ENCODE data around the gene PDS5B. TPM values are rescaled to one million over a fixed set of nuclear protein-coding genes. Genes with fewer than 3 reads are reported as not detected.
"Not testable (repeated sequence)": the region's sequence is repeated elsewhere in the genome, so short reads cannot be mapped to it uniquely, and the experiment has no call there.

The PDS5B gene
- polyA plus RNA-seq, 1 donor, result 27.4 TPM

DNA sequence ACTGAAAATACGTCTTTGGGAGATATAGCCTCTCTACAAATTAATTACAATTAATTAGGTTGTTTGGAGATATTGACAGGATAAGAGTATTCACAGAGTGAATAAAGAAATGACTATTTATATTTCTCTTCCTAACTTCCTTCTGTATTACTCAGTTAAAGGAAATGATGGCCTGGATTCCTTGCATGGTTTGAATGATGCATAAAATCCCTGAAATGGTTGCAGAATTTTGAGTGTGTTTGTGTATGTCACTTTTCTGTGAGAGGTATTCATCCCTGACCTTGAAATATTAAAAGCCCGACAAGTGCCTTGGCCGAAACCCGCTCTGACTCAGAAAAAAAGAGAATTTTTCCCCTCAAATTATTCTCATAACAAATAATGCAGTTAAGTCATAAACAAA, 90.0 kb downstream of the PDS5B start:
- H3K4me1 ChIP-seq (ENCODE audit: control insufficient read depth, insufficient read depth, low read length), result no peaks in the 10 kb centered on the region
- DNase-seq, result no peak
- H3K27me3 ChIP-seq (ENCODE audit: control insufficient read depth, insufficient read depth, low read length), result no peaks in the 10 kb centered on the region
- peaks cover 29% of the 10 kb centered on the region for H3K36me3 ChIP-seq (ENCODE audit: control insufficient read depth, insufficient read depth, low read length)
- no peak overlapping the region for H3K27ac ChIP-seq (ENCODE audit: low read length)
- H3K9me3 ChIP-seq (ENCODE audit: control insufficient read depth, low read depth, low read length), result peaks cover 8% of the 10 kb centered on the region
- H3K4me3 ChIP-seq (ENCODE audit: low read length), result no peak overlapping the region
- no CpG with 5 or more reads among the region's 4 CpGs for WGBS (ENCODE audit: insufficient coverage, low lambda C conversion rate)

DNA sequence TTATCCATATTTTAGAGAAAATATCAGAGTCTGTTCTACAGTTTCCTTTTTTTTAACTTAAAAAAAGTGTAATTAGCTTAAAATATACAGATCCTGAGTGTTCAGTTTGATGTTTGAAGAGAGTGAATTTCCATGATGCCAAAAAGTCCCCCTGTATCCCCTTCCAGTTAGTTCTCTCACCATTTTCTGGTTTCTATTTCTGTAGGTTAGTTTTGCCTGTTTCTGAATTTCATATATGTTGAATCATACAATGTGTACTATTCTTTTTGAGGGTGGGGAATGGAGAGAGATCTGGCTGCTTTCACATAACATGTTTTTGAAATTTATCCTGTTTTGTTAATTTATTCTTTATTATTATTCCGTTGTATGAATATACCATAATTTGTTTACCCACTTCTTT, 95.9 kb downstream of the PDS5B start:
- H3K9me3 ChIP-seq (ENCODE audit: control insufficient read depth, low read depth, low read length), result no peaks in the 10 kb centered on the region
- H3K4me1 ChIP-seq (ENCODE audit: control insufficient read depth, insufficient read depth, low read length), result no peaks in the 10 kb centered on the region
- H3K4me3 ChIP-seq (ENCODE audit: low read length), result no peak overlapping the region
- 100% methylated on average over 1 of the region's 1 CpG for WGBS (ENCODE audit: insufficient coverage, low lambda C conversion rate)
- no peak overlapping the region for H3K27ac ChIP-seq (ENCODE audit: low read length)
- H3K36me3 ChIP-seq (ENCODE audit: control insufficient read depth, insufficient read depth, low read length), result peaks cover 16% of the 10 kb centered on the region
- H3K27me3 ChIP-seq (ENCODE audit: control insufficient read depth, insufficient read depth, low read length), result no peaks in the 10 kb centered on the region
- DNase-seq, result no peak

DNA sequence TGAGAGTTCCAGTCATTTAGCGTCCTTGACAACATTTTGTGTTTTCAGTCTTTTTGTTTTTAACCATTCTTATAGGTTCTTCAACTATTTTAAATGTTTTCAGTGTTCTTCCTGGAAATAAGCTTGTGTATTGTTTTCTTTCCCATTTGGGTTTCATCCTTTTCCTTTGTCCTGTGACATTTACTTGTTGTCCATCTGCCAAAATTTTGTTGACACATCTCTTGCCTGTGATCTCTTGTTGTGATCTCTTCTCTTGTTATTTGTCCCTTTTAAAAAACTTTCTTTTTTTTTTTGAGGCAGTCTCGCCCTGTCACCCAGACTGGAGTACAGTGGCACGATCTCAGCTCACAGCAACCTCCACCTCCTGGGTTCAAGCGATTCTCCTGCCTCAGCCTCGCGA, 96.5 kb downstream of the PDS5B start:
- no peaks in the 10 kb centered on the region for H3K27me3 ChIP-seq (ENCODE audit: control insufficient read depth, insufficient read depth, low read length)
- no peak overlapping the region for H3K4me3 ChIP-seq (ENCODE audit: low read length)
- WGBS (ENCODE audit: insufficient coverage, low lambda C conversion rate), result 95% methylated on average over 2 of the region's 6 CpGs
- no peaks in the 10 kb centered on the region for H3K4me1 ChIP-seq (ENCODE audit: control insufficient read depth, insufficient read depth, low read length)
- DNase-seq, result no peak
- peaks cover 16% of the 10 kb centered on the region for H3K36me3 ChIP-seq (ENCODE audit: control insufficient read depth, insufficient read depth, low read length)
- no peaks in the 10 kb centered on the region for H3K9me3 ChIP-seq (ENCODE audit: control insufficient read depth, low read depth, low read length)
- no peak overlapping the region for H3K27ac ChIP-seq (ENCODE audit: low read length)

DNA sequence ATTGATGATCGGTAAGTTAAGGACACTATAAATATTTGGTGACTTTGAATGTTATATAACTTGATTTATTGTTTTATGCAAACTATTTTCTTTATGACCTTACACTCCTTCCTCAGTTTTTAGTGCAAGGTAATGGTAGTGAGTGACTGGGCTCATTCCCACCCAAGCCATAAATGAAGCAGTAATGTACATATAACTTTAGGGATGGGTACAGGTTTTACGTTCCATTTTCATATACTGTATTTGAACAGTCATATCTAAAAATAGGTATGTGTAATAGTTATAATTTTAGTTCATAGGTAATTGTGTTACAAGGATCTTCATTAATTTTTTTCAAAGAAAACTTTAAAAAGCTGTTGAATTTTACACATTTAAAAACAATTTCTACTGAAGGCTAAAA, 101.0 kb downstream of the PDS5B start:
- no peaks in the 10 kb centered on the region for H3K9me3 ChIP-seq (ENCODE audit: control insufficient read depth, low read depth, low read length)
- no peaks in the 10 kb centered on the region for H3K4me1 ChIP-seq (ENCODE audit: control insufficient read depth, insufficient read depth, low read length)
- 83% methylated on average over 1 of the region's 2 CpGs for WGBS (ENCODE audit: insufficient coverage, low lambda C conversion rate)
- H3K36me3 ChIP-seq (ENCODE audit: control insufficient read depth, insufficient read depth, low read length), result peaks cover 10% of the 10 kb centered on the region
- H3K4me3 ChIP-seq (ENCODE audit: low read length), result no peak overlapping the region
- DNase-seq, result peak in 1 of 2 donors; percentile 5
- no peak overlapping the region for H3K27ac ChIP-seq (ENCODE audit: low read length)
- H3K27me3 ChIP-seq (ENCODE audit: control insufficient read depth, insufficient read depth, low read length), result no peaks in the 10 kb centered on the region

DNA sequence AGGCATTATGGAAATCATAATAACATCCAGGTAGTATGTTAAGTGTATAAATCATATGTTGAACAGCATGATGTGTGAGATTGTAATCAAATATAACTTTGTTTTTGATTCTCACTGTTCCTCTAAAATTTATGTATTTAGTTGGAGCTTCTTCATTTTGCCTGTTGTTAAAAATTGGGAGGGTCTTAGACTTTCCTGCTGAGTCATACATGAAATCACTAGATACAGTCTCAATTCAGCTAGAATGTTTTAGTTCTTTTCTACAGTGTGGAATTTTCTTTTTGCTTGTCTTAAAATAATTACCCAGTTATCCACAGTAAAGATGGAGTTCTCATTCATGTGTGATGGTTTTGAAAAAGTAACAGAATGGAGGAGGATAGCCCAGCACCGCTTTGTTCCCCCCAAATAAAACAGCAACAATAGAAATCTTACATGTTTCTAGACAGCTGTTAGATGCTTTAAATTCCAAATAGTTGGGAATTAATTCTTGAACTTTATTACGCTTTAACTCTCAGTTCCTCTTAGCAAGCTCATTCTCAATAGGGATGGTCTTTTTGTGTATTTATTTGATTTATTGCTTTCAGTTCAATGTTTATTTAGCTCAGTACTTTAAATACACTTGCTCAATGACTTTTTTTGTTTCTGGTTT, 109.5 kb downstream of the PDS5B start:
- no peak overlapping the region for H3K4me3 ChIP-seq (ENCODE audit: low read length)
- H3K27ac ChIP-seq (ENCODE audit: low read length), result no peak overlapping the region
- no peak for DNase-seq
- WGBS (ENCODE audit: insufficient coverage, low lambda C conversion rate), result no CpG with 5 or more reads among the region's 2 CpGs
- no peaks in the 10 kb centered on the region for H3K27me3 ChIP-seq (ENCODE audit: control insufficient read depth, insufficient read depth, low read length)
- no peaks in the 10 kb centered on the region for H3K9me3 ChIP-seq (ENCODE audit: control insufficient read depth, low read depth, low read length)
- H3K36me3 ChIP-seq (ENCODE audit: control insufficient read depth, insufficient read depth, low read length), result peaks cover 5% of the 10 kb centered on the region
- H3K4me1 ChIP-seq (ENCODE audit: control insufficient read depth, insufficient read depth, low read length), result no peaks in the 10 kb centered on the region

DNA sequence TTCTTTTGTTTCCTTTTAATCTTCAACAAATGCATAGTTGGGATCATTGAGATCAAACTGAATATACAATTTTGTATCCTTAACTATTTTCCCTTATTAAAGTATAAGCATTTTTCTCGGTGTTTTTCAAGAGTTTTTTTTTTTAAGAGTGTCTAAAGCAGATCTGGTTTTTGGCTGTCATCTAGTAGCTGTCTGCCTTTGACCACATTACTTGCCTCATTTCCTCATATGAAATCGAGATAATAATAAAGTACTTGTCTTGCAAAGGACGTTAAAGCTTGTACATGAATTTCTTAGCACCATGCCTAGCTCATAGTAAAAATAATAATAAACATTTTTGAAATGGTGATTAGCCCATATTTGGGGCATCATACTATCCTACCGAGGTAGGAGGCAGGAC, 121.2 kb downstream of the PDS5B start:
- H3K27me3 ChIP-seq (ENCODE audit: control insufficient read depth, insufficient read depth, low read length), result no peaks in the 10 kb centered on the region
- 80% methylated on average over 2 of the region's 4 CpGs for WGBS (ENCODE audit: insufficient coverage, low lambda C conversion rate)
- DNase-seq, result no peak
- no peaks in the 10 kb centered on the region for H3K4me1 ChIP-seq (ENCODE audit: control insufficient read depth, insufficient read depth, low read length)
- peaks cover 30% of the 10 kb centered on the region for H3K36me3 ChIP-seq (ENCODE audit: control insufficient read depth, insufficient read depth, low read length)
- no peaks in the 10 kb centered on the region for H3K9me3 ChIP-seq (ENCODE audit: control insufficient read depth, low read depth, low read length)
- no peak overlapping the region for H3K4me3 ChIP-seq (ENCODE audit: low read length)
- H3K27ac ChIP-seq (ENCODE audit: low read length), result no peak overlapping the region

DNA sequence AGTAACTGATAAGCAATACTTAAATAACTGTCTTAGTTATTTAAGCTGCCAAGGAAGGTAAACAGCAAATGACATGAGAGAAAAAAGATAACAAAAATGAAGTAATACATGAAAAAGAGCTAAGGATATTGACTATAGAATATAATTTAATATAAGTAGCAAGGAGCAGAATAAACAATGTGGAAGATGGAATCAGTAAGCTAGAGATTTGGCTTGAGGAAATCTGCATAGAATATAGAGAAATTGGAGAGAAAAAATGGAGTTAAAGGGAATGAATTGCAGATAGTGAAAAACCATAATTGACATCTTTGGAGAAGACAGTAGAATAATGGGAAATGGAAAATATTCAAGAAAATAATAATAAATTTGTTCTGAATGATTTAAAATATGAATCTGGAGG, 127.1 kb downstream of the PDS5B start:
- no peaks in the 10 kb centered on the region for H3K27me3 ChIP-seq (ENCODE audit: control insufficient read depth, insufficient read depth, low read length)
- H3K36me3 ChIP-seq (ENCODE audit: control insufficient read depth, insufficient read depth, low read length), result peaks cover 33% of the 10 kb centered on the region
- peaks cover 22% of the 10 kb centered on the region for H3K9me3 ChIP-seq (ENCODE audit: control insufficient read depth, low read depth, low read length)
- DNase-seq, result no peak
- H3K27ac ChIP-seq (ENCODE audit: low read length), result no peak overlapping the region
- H3K4me1 ChIP-seq (ENCODE audit: control insufficient read depth, insufficient read depth, low read length), result no peaks in the 10 kb centered on the region
- no peak overlapping the region for H3K4me3 ChIP-seq (ENCODE audit: low read length)

DNA sequence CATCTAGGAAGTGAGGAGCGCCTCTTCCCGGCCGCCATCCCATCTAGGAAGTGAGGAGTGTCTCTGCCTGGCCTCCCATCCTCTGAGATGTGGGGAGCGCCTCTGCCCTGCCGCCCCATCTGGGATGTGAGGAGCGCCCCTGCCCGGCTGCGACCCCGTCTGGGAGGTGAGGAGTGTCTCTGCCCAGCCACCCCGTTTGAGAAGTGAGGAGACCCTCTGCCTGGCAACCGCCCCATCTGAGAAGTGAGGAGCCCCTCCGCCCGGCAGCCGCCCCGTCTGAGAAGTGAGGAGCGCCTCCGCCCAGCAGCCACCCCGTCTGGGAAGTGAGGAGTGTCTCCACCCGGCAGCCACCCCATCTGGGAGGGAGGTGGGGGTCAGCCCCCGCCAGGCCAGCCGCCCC, 129.9 kb downstream of the PDS5B start:
- peaks cover 27% of the 10 kb centered on the region for H3K9me3 ChIP-seq (ENCODE audit: control insufficient read depth, low read depth, low read length)
- H3K36me3 ChIP-seq (ENCODE audit: control insufficient read depth, insufficient read depth, low read length), result peaks cover 26% of the 10 kb centered on the region
- H3K4me1 ChIP-seq (ENCODE audit: control insufficient read depth, insufficient read depth, low read length); H3K4me3 ChIP-seq (ENCODE audit: low read length); DNase-seq; H3K27me3 ChIP-seq (ENCODE audit: control insufficient read depth, insufficient read depth, low read length); H3K27ac ChIP-seq (ENCODE audit: low read length): not testable (repeated sequence)
- WGBS (ENCODE audit: insufficient coverage, low lambda C conversion rate), result no CpG with 5 or more reads among the region's 21 CpGs

DNA sequence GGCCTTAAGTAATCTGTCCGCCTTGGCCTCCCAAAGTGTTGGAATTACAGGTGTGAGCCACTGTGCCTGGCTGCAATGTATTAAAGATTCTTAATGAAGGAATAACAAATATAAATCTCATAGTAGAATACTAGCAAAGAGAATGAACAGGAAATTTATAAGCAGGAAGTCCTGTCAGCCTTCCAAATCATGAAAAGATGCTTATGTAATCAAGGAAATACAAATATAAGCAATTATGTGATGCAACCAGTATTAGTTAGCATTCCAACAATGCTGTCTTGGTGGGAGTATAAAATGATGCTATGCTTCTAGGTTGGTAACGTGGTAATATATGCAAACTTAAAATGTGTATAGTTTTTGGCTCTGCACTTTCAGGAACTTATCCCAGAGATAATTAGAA, 133.8 kb downstream of the PDS5B start:
- Histone ChIP-seq H3K4me3 (ENCODE audit: low read length) (no peak overlapping the region), H3K4me1 (ENCODE audit: control insufficient read depth, insufficient read depth, low read length) (no peaks in the 10 kb centered on the region), H3K36me3 (ENCODE audit: control insufficient read depth, insufficient read depth, low read length) (peaks cover 13% of the 10 kb centered on the region), H3K9me3 (ENCODE audit: control insufficient read depth, low read depth, low read length) (peaks cover 29% of the 10 kb centered on the region), H3K27me3 (ENCODE audit: control insufficient read depth, insufficient read depth, low read length) (no peaks in the 10 kb centered on the region), H3K27ac (ENCODE audit: low read length) (no peak overlapping the region)
- DNase-seq, result no peak
- 67% methylated on average over 1 of the region's 2 CpGs for WGBS (ENCODE audit: insufficient coverage, low lambda C conversion rate)

DNA sequence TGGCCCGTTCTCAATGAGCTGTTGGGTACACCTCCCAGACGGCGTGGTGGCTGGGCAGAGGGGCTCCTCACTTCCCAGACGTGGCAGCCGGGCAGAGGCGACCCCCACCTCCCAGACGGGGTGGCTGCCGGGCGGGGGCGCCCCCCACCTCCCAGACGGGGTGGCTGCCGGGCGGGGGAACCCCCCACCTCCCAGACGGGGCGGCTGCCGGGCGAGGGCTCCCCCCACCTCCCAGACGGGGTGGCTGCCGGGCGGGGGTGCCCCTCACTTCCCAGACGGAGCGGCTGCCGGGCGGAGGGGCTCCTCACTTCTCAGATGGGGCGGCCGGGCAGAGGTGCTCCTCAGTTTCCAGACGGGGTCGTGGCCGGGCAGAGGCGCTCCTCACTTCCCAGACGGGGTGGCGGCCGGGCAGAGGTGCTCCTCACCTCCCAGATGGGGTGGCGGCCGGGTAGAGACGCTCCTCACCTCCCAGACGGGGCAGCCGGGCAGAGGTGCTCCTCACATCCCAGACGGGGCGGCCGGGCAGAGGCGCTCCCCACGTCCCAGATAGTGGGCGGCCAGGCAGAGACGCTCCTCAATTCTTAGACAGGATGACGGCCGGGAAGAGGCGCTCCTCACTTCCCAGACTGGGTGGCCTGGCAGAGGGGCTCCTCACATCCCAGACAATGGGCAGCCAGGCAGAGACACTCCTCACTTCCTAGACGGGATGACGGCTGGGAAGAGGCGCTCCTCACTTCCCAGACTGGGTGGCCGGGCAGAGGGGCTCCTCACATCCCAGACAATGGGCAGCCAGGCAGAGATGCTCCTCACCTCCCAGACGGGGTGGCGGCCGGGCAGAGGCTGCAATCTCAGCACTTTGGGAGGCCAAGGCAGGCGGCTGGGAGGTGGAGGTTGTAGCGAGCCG, 135.1 kb downstream of the PDS5B start:
- not testable (repeated sequence) for DNase-seq; H3K4me1 ChIP-seq (ENCODE audit: control insufficient read depth, insufficient read depth, low read length); H3K27ac ChIP-seq (ENCODE audit: low read length); H3K27me3 ChIP-seq (ENCODE audit: control insufficient read depth, insufficient read depth, low read length); H3K4me3 ChIP-seq (ENCODE audit: low read length)
- Histone ChIP-seq H3K9me3 (ENCODE audit: control insufficient read depth, low read depth, low read length) (peaks cover 17% of the 10 kb centered on the region), H3K36me3 (ENCODE audit: control insufficient read depth, insufficient read depth, low read length) (peaks cover 12% of the 10 kb centered on the region)
- no CpG with 5 or more reads among the region's 58 CpGs for WGBS (ENCODE audit: insufficient coverage, low lambda C conversion rate)
